ENCODE results near the gene PRDM11.

The PRDM11 gene

GRCh38 chr11:45266676-45267020 lies 120.2 kb downstream of the PRDM11 start:
- no peak for DNase-seq (ENCODE audit: low read depth)

GRCh38 chr11:45267052-45267451 lies 120.6 kb downstream of the PRDM11 start:
- DNase-seq (ENCODE audit: low read depth), result no peak

DNA sequence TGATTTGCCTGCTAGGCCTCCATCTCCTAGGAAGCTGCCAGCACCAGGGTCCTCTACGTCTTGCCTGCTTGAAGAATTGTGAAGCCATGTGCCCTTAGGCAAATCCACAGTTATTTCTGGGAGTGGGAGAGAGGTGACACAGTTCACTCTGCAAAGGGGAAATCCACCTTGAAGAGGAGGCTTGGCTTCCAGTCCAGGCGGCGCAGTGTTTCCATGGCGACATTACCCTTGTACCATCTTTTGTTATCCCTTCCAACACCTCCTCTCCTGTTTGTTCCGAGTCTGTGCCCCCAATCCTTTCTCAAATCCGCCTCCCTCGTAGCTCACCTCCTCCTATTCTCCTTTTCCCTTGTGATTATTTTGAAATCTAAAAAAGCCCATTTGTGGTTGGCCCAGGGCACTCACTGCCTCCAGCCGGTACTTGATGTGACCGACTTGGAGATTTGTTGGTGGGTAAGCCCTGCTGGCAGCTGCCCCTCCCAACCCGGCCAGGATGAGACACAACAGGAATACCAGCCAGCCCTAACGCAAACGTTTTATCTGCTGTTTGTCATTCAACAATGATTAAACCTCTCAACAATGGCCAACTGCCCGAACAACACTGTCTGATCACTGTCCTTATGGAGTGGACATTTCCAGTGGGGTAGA lies 121.3 kb downstream of the PRDM11 start:
- DNase-seq (ENCODE audit: low read depth), result no peak

- DNase-seq (ENCODE audit: low read depth), result no peak
These were observed 123.2 kb downstream of the PRDM11 start for GRCh38 chr11:45269678-45270077.

DNA sequence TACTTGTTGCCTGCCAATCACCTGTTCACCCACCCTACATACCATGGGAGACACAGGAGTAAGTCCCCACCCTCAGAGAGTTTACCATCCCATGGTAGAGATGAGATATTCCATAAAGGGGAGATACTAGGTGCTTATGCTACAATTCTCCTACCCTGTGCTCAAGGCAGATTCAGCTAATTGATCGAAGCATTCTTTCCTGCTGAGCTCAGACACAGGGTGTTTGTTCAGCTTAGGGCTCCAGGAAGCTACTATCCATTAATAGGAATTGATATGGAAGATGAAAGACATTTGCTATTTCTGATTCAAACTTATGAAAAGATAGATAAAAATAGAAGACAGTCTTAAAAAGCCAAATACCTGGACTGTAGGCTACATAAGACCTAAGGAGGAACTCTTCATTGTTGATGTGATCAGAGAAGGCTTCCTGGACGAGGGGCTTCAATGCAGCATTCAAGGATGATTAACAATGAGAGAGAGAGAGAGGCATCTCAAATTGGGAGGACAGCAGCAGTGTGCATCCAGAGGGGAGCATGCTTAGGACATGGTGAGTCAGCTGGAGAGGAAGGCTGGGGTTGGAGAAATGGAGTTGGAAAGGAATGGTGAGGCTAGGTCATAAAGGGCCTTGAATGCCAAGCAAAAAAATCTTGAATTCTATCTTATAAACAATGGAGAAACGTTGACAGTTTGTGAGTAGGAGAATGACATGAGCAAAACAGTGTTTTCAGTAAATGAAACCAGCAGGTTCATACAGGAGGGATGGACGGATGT lies 124.7 kb downstream of the PRDM11 start:
- no peak for DNase-seq (ENCODE audit: low read depth)

DNA sequence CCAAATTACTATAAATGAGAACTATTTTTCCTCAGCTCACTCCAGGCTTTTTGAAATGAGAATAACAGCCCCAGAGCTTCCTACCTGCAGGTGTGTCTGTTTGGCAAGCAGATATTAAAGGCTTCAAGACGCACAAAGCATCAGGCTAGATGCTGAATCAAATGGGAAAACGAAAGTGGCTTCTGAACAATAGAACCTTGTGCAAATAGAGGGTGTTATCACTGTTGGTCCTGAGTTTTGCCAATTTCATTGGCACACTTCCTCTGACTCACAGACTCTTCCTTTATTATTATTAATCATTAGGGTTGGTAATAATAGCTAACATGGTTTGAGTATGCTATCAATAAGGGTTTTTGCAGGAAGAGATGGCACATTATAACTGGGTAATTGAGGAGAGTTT lies 126.3 kb downstream of the PRDM11 start:
- no peak for DNase-seq (ENCODE audit: low read depth)

DNA sequence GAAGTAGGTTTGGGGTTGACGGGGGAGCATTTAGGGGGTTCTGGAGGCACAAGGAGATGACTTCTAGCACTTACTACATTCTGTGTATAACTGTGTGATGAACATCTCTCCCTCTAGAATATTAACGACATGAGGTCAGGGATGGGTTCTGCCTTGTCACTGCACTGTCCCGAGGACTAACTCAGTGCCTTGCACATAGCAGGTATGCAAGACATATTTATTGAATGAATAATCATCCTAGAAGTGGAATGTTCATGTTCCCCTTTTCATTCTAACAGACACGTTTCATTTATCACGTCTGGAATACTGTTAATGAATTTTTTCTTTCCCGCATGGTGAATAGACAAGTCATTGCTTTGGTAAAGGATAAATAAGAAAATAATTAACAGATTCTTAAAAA lies 127.1 kb downstream of the PRDM11 start:
- no peak for DNase-seq (ENCODE audit: low read depth)

DNA sequence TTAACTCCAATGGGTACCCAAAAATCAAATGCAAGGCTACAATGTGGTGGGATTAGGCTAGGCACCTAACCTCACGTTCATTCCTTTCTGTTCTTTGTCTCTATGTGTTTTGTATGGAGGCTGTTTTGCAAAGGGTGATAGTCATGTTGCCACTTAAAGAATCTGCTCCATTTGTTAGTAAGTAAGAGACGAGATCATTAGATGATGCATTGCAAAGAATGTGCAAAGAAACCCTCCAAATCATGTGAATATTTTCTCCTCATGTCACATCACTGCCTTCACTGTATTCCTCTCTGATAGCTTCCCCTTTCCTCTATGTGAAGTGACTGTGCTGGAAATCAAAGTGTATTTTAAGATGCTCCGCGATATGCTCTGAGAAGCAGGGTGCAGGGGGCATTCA lies 127.8 kb downstream of the PRDM11 start:
- no peak for DNase-seq (ENCODE audit: low read depth)

DNA sequence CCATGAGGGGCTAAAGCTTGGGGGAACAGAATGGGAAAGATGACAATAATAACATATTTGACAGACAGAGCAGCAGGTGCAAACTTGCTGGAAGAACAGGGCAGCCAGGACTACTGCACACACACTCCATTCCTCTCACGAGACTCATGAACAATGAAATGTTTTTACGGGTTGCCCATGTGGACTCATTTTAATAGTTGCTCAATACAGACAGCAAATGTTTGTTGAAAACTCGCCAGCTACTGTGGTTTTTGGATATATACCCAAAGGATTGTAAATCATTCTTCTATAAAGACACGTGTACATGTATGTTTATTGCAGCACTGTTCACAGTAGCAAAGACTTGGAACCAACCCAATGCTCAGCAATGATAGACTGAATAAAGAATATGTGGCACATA lies 129.4 kb downstream of the PRDM11 start:
- DNase-seq (ENCODE audit: low read depth), result no peak

- no peak for DNase-seq (ENCODE audit: low read depth)
These were observed 132.3 kb downstream of the PRDM11 start for GRCh38 chr11:45278714-45279113.

DNA sequence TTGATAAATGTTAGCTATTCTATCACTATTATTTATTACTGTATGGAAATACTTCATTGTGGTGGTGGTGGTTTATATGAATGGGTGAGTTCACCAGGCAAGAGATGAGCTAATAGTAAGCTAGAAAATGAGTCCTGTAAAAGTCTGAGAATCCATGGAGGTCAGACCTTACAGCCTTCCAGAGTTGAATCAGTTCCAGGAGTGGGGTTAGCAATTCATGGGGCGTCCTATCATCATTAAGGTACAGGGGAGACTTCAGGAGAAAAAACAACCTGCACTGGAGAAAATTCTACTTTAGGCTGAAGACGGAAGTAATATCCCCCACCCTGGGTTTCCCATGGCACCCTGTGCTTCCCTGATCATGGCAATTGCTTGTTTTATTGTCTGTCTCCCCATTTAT lies 133.2 kb downstream of the PRDM11 start:
- no peak for DNase-seq (ENCODE audit: low read depth)

GRCh38 chr11:45280449-45280848 lies 134.0 kb downstream of the PRDM11 start:
- DNase-seq (ENCODE audit: low read depth), result no peak

DNA sequence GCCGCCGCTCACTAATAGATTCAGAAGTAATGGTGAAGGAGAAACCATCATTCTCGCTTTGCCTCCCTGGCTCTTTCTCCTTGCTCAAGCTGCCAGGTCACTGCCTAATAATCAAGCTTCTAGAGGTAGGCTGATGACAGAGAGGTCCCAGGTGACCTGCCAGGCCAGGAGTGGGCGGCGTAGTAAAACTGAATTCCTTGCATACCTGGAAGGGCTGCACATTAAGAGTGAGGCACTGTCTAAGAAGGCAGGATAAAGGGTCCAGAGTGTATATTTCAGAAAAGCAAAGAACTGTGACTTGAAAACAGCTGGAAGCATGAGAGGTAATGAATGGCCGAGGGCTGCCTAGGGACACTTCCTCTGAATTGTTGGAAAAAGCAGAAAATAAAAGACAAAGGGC lies 135.6 kb downstream of the PRDM11 start:
- DNase-seq (ENCODE audit: low read depth), result no peak
